K562 (cell line): Measurements from ENCODE around the gene PIN1. TPM values are rescaled to one million over a fixed set of nuclear protein-coding genes. Genes with fewer than 3 reads are reported as not detected.
"Not testable (repeated sequence)": the region's sequence is repeated elsewhere in the genome, so short reads cannot be mapped to it uniquely, and the experiment has no call there.

Source experiments
- ATAC-seq: fragments of 200-7000 bp; cut with Tn5 transposase; 3 replicates; pipeline ENCODE4 v1.9.1; 2020; ENCODE audit warnings: moderate library complexity
- BruUV-seq: library from RNA; stranded (reverse); fragments of 400-500 nt; replicated peaks from 2 replicates; lab custom pipeline; 2021; lab: Mats Ljungman, UMichigan
- CTCF ChIA-PET: fragments of 300-600 bp; formaldehyde crosslinking; extraction: SDS; loops from one replicate; lab custom pipeline; 2021; ENCODE audit warnings: low intra/inter-chr PET ratio; lab: Yijun Ruan, JAX
- POLR2A ChIA-PET: fragments of 300-600, 350-650 bp; sonication (Branson Sonifier 250); formaldehyde crosslinking; extraction: SDS; loops from one replicate; lab custom pipeline; 2021; ENCODE audit warnings: antibody characterized with exemption, inconsistent platforms; lab: Yijun Ruan, JAX
- DNase-seq, 4 experiments: peaks; one replicate each; pipeline versions ENCODE4 v3.0.0 to v3.0.0-alpha.2; 2011 to 2018; ENCODE audit warnings: low spot score in 3 of 4, mixed read lengths in 3 of 4; ENCODE audit errors: extremely low read depth in 1 of 4
- FAIRE-seq: peaks from 2 replicates; lab custom pipeline; 2011; peaks lifted over from hg19 to GRCh38; lab: Jason Lieb, UNC
- H2AFZ ChIP-seq: 2 replicates; pipeline ENCODE4 v1.6.0; 2011; ENCODE audit warnings: low read depth, low read length, control low read depth, inconsistent platforms
- H3K27ac ChIP-seq: fragments of 200-600 bp; 3 replicates; pipeline ENCODE4 v1.8.0; 2011; ENCODE audit warnings: low read depth, mild to moderate bottlenecking, control low read depth, inconsistent platforms, low read length, moderate library complexity, mixed read lengths; ENCODE audit errors: extremely low read depth
- H3K27me3 ChIP-seq, 2 experiments: fragments of 300-600 bp in 1 of 2; 2 replicates in 1 of 2; 3 replicates in 1 of 2; pipeline versions ENCODE4 v1.6.0 to v1.8.0; 2011; ENCODE audit warnings: inconsistent platforms in 2 of 2, low read length in 2 of 2, mild to moderate bottlenecking in 1 of 2, mixed read lengths in 1 of 2, moderate library complexity in 1 of 2; ENCODE audit not compliant: control insufficient read depth in 2 of 2, insufficient read depth in 2 of 2
- H3K36me3 ChIP-seq: fragments of 300-600 bp; 3 replicates; pipeline ENCODE4 v1.8.0; 2011; ENCODE audit warnings: mild to moderate bottlenecking, low read length, inconsistent platforms; ENCODE audit not compliant: control insufficient read depth, insufficient read depth
- H3K4me1 ChIP-seq, 2 experiments: fragments of 200-600 bp in 1 of 2; replicated peaks in 1 of 2; 2 replicates in 1 of 2; 3 replicates in 1 of 2; pipeline versions ENCODE4 v1.5.1 to v1.8.0; 2011; ENCODE audit warnings: inconsistent platforms in 2 of 2, low read length in 2 of 2, mild to moderate bottlenecking in 1 of 2, mixed read lengths in 1 of 2, moderate library complexity in 1 of 2; ENCODE audit not compliant: control insufficient read depth in 2 of 2, insufficient read depth in 2 of 2
- H3K4me2 ChIP-seq: 2 replicates; pipeline ENCODE4 v1.6.1; 2011; ENCODE audit warnings: low read length, control low read depth, inconsistent platforms, mixed read lengths; ENCODE audit not compliant: insufficient read depth
- H3K4me3 ChIP-seq: fragments of 200-600 bp; sonication (generic), shearing (Covaris generic); 2 replicates; pipeline ENCODE4 v1.5.1; 2016; ENCODE audit warnings: control low read depth, inconsistent platforms
- H3K79me2 ChIP-seq: fragments of 200-600 bp; 3 replicates; pipeline ENCODE4 v1.8.0; 2011; ENCODE audit warnings: low read length, inconsistent platforms; ENCODE audit not compliant: control insufficient read depth, insufficient read depth
- H3K9ac ChIP-seq, 2 experiments: 2 replicates each; pipeline versions ENCODE4 v1.6.0 to v1.6.1; 2011; ENCODE audit warnings: low read depth in 2 of 2, low read length in 2 of 2, control low read depth in 1 of 2, inconsistent platforms in 1 of 2, mild to moderate bottlenecking in 1 of 2, mixed read lengths in 1 of 2; ENCODE audit not compliant: insufficient read depth in 1 of 2
- H3K9me1 ChIP-seq: one replicate; pipeline ENCODE4 v1.6.0; 2011; ENCODE audit warnings: inconsistent platforms, mild to moderate bottlenecking, low read length, moderate library complexity; ENCODE audit not compliant: control insufficient read depth, insufficient read depth
- H3K9me3 ChIP-seq: replicated peaks from 2 replicates; pipeline ENCODE4 v1.5.1; 2011; ENCODE audit warnings: low read depth, low read length, inconsistent platforms; ENCODE audit not compliant: control insufficient read depth, insufficient read depth
- H4K20me1 ChIP-seq: replicated peaks from 2 replicates; pipeline ENCODE4 v1.6.1; 2011; ENCODE audit warnings: low read length, inconsistent platforms, mixed read lengths; ENCODE audit not compliant: control insufficient read depth, insufficient read depth
- L3MBTL2 ChIP-seq: fragments of 450-650 bp; IDR thresholded peaks from 2 replicates; pipeline ENCODE4 v1.6.1; 2016; ENCODE audit warnings: mild to moderate bottlenecking, moderate library complexity
- NFIC ChIP-seq: fragments of 450-650 bp; IDR thresholded peaks from 2 replicates; pipeline ENCODE4 v1.6.1; 2017; ENCODE audit warnings: mild to moderate bottlenecking, inconsistent platforms
- WGBS: fragments of 100-300 bp; shearing (Covaris generic); methylation state at CpG from one replicate; pipeline ENCODE4 v1.1.6; 2016; ENCODE audit warnings: low coverage, mixed read lengths; ENCODE audit not compliant: insufficient coverage; ENCODE audit errors: missing lambda C conversion rate; 5-methylcytosine and 5-hydroxymethylcytosine counted together
- in situ Hi-C: fragments of 300-500 bp; cut with MboI; formaldehyde crosslinking; loops from 4 replicates; pipeline ENCODE4 v1.15.0; 2018; ENCODE audit warnings: inconsistent platforms, mixed read lengths
- intact Hi-C: fragments of 100-400 bp; cut with micrococcal nuclease; formaldehyde crosslinking; loops from 2 replicates; pipeline ENCODE4 v1.14.2; 2022
- polyA plus RNA-seq, 8 experiments: library from polyadenylated mRNA; depleted of rRNA in 4 of 8; stranded (reverse) in 5 of 8; unstranded in 3 of 8; fragments of >200 nt; fragmentation: Nextera tagmentation in 2 of 8; fragmentation: Illumina TruSeq in 1 of 8; extraction: Ambion mirVana in 2 of 8; extraction: Trizol in 1 of 8; gene quantifications; 2 replicates each; pipeline versions ENCODE4 v1.2.1 to v1.2.3, GENCODE V29; 2011 to 2014; ENCODE audit warnings: inconsistent platforms in 1 of 8, missing spikeins in 1 of 8
- total RNA-seq, 7 experiments: library from RNA; depleted of rRNA in 6 of 7; stranded (reverse); fragments of >200 nt in 6 of 7; fragmentation: Illumina TruSeq in 2 of 7; extraction: Trizol in 2 of 7; gene quantifications; 2 replicates each; pipeline versions ENCODE4 v1.2.1 to v1.2.3, GENCODE V29; 2011 to 2021; ENCODE audit warnings: low replicate concordance in 1 of 7

PIN1 gene
- total and polyA plus RNA-seq, 9 of the 15 experiments (the other 6 are each of a cell fraction or from before 2014, with no cell fraction given): 1.6 to 178 (median 42.5) TPM

- 91% methylated on average over 9 of the region's 9 CpGs for WGBS
- H3K4me1 ChIP-seq: peaks cover 0 to 34% of the 10 kb centered on the region in 2 experiments; a peak in 3 of 5 replicates
- DNase-seq: no peak
- no peaks in the 10 kb centered on the region for H3K27me3 ChIP-seq
- FAIRE-seq: no peak
- H3K9me3 ChIP-seq: no peaks in the 10 kb centered on the region
- POLR2A ChIA-PET: interaction anchor here (0.7 kb wide), 1 partner anchor 37 kb away, joined by 3 read pairs; no protein-coding TSS in a partner anchor
- 0 out of 2 replicates have a peak, but pooled peaks cover 5% of the 10 kb centered on the region for H4K20me1 ChIP-seq
- TF ChIP-seq L3MBTL2 (no peak), NFIC (peak; percentile 42; the same call in 1 of the 2 replicates)
- TF ChIP-seq, all 486 proteins: peak for 1
- no peaks in the 10 kb centered on the region; the same call in 2 of the 3 replicates for H3K79me2 ChIP-seq
- H2AFZ ChIP-seq: no peak overlapping the region
- in situ Hi-C loops (no loop called here), intact Hi-C loops (no loop called here)
- no TSS peak for BruUV-seq
- peak overlapping the region in 1 of 2 experiments; percentile 58; a peak in 1 of 4 replicates for H3K9ac ChIP-seq
- H3K4me2 ChIP-seq: no peak overlapping the region
- no peak overlapping the region for H3K27ac ChIP-seq
- peaks cover 9% of the 10 kb centered on the region for H3K9me1 ChIP-seq
- CTCF ChIA-PET: no interaction called here
- no peak for ATAC-seq
- H3K36me3 ChIP-seq: peaks cover 93% of the 10 kb centered on the region; the same call in 2 of the 3 replicates
- no peak overlapping the region for H3K4me3 ChIP-seq
These were observed 7.9 kb downstream of the PIN1 start for GRCh38 chr19:9842834-9843625.

- H3K9me1 ChIP-seq, H3K4me3 ChIP-seq, H3K9ac ChIP-seq, H3K27ac ChIP-seq, in situ Hi-C loops, DNase-seq, H3K9me3 ChIP-seq, H3K4me2 ChIP-seq, ATAC-seq, CTCF ChIA-PET, H3K27me3 ChIP-seq, BruUV-seq, H3K79me2 ChIP-seq, H2AFZ ChIP-seq, intact Hi-C loops, FAIRE-seq: not testable (repeated sequence)
- peaks cover 0 to 30% of the 10 kb centered on the region in 2 experiments; a peak in 3 of 5 replicates for H3K4me1 ChIP-seq
- H3K36me3 ChIP-seq: peaks cover 93% of the 10 kb centered on the region; the same call in 2 of the 3 replicates
- 86% methylated on average over 10 of the region's 12 CpGs for WGBS
- H4K20me1 ChIP-seq: peaks cover 10% of the 10 kb centered on the region
- POLR2A ChIA-PET: interaction anchor here (0.7 kb wide), 1 partner anchor 36 kb away, joined by 3 read pairs; no protein-coding TSS in a partner anchor
These were observed 8.6 kb downstream of the PIN1 start for GRCh38 chr19:9843626-9844273.
